8988T (cell line): ENCODE data around the gene SLC22A31.

Experiments used
- DNase-seq: peaks from one replicate; pipeline ENCODE4 v3.0.0; 2011

SLC22A31 gene

DNA sequence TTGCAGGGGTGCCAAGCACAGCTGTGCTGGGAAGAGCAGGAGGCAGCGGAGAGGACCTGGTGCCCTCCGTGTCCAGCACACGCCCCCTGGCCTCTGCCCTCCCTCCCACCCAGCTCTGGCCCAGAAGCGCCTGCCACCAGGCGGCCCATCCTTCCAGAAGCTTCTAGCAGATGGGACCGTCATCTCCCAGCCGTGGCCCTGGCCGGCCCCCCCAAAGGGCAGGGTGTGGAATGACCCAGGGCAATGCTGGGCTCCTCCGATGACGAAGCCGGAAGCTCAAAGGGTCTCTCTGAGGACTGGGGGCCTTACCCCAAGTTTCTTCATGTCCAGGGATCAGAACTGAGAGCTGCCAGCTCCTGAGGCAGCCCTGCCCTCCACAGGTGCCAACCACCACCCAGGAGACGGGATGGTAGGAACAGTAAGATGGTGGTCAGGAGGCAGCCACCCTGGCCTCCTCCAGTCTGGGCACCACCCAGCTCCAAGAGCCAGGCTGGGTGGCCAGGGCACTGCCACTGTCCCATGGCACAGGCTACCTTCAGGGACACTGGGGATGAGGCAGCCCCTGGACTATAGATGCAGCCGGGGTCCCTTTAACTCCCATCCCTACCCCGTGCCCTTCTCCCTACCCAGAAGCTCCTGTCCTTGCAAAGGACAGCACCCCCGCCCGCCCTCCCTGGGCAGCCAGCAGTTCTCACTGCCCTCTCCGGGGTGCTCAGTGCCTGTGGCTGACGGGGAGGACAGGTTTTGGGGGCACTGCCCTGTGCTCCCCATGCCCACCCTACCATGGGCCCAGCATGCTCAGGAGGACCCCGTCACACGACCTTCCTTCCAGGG lies 35.3 kb downstream of the SLC22A31 start:
- DNase-seq: no peak

DNA sequence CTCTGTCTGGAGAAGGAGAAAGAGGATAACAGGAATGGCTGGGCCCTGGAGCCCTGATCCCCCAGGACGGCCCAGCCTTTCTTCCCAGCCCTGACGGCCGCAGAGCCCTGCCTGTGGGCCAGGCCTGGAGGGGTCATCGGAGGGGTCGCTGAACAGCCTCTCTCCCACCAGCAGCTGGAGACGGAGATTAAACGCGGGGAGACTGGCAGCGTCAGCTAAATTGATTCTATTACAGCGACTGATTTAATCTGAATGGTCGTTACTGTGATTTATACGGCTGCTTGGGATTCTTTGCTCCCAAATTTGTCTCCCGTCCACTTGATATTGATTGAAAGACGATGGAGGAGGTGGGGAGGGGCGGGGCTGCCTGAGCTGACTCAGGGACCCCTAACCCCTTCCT lies 35.9 kb downstream of the SLC22A31 start:
- no peak for DNase-seq

- no peak for DNase-seq
These were observed 37.0 kb downstream of the SLC22A31 start for GRCh38 chr16:89163297-89163696.

GRCh38 chr16:89161763-89162713 lies 38.3 kb downstream of the SLC22A31 start:
- no peak for DNase-seq

DNA sequence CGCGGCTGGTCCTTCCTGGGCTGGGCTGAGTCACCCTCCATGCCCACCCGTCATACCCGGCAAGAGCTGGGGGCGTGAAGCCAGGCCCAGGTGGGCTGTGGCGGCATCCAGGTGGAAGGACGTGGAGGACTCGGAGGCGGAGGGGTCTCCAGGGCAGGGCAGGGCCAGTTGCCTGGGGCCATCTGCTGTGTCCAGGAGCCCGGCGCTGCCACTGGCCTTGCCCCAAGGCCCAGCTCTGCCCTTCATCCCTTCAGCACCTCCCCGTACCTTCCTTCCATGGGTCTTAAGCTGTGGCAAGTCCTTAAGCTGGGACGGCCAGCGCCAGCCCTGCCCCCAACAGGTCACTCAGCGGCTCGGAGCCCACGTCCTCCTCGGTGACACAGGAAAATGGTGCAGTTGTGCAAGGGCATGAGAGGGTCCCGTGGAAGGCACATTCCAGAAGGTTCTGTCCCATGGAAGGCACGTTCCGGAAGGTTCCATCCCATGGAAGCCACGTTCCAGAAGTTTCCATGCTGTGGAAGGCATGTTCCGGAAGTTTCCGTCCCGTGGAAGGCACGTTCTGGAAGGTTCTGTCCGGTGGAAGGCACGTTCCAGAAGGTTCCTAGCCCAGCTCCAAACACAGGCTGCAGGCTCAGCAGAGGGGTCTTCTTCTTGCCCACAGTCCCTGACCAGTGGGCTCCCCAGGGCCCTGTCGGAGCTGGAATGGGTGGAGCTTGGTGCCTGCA lies 39.2 kb downstream of the SLC22A31 start:
- no peak for DNase-seq

DNA sequence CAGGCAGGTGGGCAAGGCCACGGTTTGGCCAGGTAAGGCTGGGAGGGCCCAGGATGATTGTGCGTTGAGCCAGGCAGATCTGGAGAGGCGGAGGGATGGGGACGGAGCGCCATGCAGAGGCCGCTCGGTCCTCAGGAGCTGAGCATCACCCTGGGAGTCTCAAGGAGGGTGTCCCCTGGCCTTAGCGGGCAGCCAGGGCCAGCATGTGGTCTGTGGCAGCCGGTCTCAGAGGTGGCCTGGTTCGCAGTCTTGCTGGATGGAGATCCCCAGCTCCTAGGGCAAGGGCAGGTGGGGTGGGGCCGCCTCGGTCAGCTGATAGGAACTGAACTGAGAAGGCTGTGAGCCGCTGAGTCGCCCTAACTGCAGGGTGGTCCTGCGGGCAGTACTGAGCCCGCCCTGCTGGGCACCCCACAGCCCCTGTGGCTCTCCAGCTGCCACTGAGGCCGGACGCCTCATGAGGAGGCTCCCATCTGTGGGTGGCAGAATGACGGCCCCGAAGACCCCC lies 40.4 kb downstream of the SLC22A31 start:
- no peak for DNase-seq

DNA sequence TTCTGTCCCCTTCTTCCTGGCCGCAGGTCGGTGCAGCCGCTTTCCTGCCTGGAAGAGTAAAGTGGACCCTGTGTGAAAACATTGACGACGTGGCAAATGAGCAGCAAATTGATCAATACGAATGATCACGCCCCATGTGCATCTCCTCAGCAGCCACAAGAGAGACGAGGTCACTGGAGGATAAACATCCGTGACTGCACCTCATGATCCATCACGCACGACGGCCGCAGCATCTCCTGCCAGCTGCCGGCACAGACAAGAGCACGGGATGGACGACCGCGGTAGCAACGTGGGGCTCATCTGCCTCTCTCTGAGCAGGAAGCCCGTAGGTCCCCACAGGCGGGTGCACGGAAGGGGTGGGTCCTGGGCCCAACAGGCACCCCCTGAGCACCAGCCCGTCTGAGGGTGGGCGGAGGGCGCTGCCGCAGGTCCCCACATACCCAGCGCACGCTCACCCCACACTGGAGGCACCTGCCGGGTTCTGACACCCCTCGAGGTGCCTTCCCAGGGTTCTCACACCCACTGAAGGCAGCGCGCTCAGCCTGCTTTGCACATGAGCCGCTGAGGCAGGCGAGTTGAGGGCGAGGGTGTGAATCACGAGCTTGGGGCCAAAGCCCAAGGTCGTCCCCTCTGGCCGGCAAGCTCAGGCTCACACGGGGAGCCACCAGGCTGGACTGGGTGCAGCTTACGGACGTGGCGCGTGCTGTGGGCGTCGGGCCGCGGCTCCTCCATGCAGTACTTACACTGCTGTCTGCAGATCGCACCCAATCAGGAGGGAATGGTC lies 41.1 kb downstream of the SLC22A31 start:
- DNase-seq: no peak

DNA sequence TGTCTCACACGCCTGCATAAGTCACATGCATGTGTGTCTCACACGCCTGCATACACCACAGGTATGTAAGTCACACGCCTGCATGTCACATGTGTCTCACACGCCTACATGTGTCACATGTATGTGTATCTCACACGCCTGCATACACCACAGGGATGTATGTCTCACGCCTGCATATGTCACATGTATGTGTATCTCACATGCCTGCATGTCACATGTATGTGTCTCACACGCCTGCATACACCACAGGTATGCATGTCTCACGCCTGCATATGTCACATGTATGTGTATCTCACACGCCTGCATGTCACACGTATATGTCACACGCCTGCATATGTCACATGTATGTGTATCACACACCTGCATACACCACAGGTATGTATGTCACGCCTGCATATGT lies 42.6 kb downstream of the SLC22A31 start:
- no peak for DNase-seq

DNA sequence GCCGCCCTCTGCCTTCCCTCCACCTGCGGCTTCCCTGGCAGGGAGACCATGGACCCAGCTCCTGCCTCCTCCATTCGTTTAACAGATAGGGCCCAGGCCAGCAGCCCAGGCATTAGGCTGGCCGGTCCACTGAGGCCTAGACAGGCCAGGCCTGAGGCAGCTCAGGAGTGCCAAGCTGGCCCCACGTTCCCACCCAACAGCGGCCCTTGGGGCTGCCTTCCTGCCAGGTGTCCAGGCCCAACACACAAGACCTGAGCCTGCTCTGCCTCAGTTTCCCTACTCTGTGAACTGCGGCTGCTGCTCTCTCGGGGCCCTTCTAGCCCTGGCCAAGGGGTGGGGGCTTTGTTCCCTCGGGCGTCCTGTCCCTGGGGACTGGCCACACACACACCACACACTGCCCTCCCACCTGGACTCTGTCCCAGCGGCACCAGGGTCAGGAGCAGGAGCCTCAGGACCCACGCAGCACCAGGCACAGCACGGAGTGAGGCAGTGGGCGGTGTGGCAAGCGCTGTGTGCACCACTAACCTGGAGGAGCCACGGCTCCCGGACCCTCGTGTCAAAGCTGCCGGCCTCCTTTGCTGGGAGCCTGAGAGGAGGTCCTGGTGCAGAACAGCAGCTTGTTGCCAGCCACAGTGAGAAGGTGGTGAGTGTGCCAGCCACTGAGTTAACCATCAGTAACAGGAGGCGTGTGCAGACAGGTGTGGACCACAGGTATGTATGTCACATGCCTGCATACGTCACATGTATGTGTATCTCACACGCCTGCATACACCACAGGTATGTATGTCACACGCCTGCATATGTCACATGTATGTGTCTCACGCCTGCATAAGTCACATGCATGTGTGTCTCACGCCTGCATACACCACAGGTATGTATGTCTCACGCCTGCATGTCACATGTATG lies 43.3 kb downstream of the SLC22A31 start:
- no peak for DNase-seq

- no peak for DNase-seq
These were observed 44.2 kb downstream of the SLC22A31 start for GRCh38 chr16:89155851-89156739.

DNA sequence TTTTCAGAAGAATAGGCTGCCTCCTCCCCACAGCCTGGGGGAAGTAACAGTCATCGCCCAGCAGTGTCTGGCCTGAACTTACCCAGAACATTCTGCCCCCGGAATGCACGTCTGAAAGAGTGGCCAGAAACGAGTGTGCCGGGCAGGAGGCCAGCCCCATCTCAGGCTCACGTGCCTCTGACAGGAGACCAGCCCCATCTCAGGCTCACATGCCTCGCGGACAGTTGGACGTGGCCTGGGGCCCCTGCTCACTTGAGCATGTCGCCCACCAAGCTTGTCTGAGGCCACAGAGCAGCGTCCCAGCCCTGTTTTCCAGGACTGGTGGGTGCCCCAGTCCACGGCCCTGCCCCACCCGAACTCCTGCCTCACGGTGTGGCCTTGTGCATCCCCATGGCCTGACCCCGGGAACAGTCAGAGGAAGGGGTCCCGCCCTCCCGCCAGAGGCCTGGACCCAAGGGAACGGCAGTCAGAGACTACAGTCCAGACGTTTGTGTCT lies 45.1 kb downstream of the SLC22A31 start:
- DNase-seq: no peak

GRCh38 chr16:89154390-89155183 lies 45.8 kb downstream of the SLC22A31 start:
- no peak for DNase-seq

GRCh38 chr16:89153848-89154271 lies 46.5 kb downstream of the SLC22A31 start:
- no peak for DNase-seq

DNA sequence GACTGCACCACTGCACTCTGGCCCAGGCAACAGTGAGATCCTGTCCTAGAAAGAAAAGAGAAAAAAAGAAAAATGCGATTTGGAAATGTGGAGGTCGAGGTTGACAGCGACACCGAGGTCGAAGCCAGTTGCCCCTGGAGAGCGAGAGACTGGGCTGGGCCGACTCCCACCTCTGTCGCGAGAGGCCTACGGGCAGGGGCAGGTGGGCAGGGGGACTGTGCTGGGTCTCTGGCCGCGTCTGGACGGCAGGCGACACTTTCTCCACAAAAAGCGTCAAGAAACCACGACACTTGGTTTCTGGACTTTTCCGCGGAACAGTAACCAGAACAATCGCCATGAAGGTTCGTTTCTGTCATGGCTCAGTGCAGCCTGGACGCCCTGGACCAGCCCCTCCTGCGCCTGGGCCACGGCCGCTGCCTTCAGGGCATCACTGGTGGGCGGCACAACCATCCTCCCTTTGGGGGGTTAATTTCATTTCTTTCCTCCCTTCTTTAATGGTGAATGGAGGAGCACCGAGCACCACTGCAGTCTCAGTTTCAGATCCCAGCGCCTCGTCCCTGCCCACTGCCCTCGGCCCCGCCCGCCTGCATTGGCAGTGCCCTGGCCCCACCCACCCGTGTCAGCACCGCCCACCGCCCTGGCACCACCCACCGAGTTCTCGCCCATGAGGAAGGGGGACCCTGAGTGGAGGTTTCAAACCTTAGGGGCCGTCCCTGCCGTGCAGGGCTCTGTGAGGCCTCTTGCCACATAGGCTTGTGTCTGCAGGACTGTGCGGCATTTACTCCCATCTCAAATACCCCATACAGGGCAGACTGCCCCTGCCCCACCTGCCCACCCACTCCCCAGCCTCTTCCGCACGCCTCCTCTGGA lies 47.3 kb downstream of the SLC22A31 start:
- no peak for DNase-seq

GRCh38 chr16:89150981-89151380 lies 49.4 kb downstream of the SLC22A31 start:
- no peak for DNase-seq

DNA sequence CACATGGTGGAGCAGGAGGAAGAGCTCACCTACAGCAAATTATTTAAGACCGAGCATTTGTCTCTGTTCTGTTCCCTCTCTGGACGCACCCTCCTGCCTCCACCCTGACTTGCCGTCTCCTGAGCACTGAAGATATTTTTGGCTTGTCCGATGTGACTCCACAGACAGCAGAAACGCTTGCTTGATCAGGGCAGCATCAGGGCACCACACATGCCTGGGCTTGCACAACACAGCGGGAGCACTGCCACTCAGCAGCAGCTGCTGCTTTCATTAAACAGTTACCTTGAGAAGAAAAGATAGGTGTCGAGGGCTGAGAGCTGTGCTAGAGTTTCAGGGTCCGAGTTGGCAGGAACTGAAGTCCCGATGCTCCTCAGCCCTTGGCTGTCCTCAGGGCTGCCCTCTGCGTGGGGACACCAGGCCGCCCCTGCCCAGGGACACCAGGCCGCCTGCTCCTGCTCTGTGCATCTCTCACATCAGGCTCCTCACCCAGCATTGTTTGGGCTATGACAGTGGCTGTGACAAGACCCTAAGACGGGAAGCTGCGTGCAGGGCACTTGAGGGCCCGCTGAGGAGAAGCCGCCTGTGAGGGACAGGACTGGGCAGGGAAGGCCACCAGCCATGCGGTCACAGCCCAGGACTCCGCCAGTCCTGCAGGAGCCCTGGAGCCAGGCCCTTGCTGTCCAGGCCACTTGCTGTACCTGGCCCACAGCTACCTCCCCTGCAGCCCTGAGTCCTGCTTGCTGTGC lies 50.1 kb downstream of the SLC22A31 start:
- DNase-seq: no peak

- no peak for DNase-seq
These were observed 51.0 kb downstream of the SLC22A31 start for GRCh38 chr16:89149386-89149785.
